T-helper 2 cell (primary cell): Measurements from ENCODE around the gene FKBP2.

Source experiments
- DNase-seq, 5 experiments: peaks; one replicate each; pipeline versions ENCODE4 v3.0.0 to v3.0.0-alpha.2; 2012 to 2022

Gene FKBP2

GRCh38 chr11:64219755-64220154 is 21.1 kb upstream of the FKBP2 start:
- no peak for DNase-seq

GRCh38 chr11:64220271-64220670 is 20.6 kb upstream of the FKBP2 start:
- no peak for DNase-seq

- no peak for DNase-seq
Observed at GRCh38 chr11:64220798-64221197, 20.1 kb upstream of the FKBP2 start.

- no peak for DNase-seq
Observed at GRCh38 chr11:64222651-64223000, 18.3 kb upstream of the FKBP2 start.

GRCh38 chr11:64223001-64223651 is 17.8 kb upstream of the FKBP2 start:
- no peak for DNase-seq

GRCh38 chr11:64224151-64224890 is 16.6 kb upstream of the FKBP2 start:
- DNase-seq = no peak

GRCh38 chr11:64224891-64225607 is 15.8 kb upstream of the FKBP2 start:
- peak in 1 of 5 experiments; percentile 25 for DNase-seq

- peak; percentile 83 to 91 (median 87) for DNase-seq
Observed at GRCh38 chr11:64225608-64226506, 15.0 kb upstream of the FKBP2 start, which contains the start of the genes NUDT22 and TRPT1. Gene NUDT22, plus strand, starts transcription at chr11:64226274. Its CDS starts 379 bp downstream, at chr11:64226653. Gene TRPT1, minus strand, starts transcription at chr11:64226186. Its CDS starts 326 bp downstream, at chr11:64225860.

- peak in 3 of 5 experiments; percentile 52 to 84 (median 59) for DNase-seq
Observed at GRCh38 chr11:64226507-64227051, 14.3 kb upstream of the FKBP2 start.

GRCh38 chr11:64227405-64227956 is 13.4 kb upstream of the FKBP2 start:
- DNase-seq = no peak

- no peak for DNase-seq
Observed at GRCh38 chr11:64229090-64229743, 11.7 kb upstream of the FKBP2 start.

GRCh38 chr11:64229744-64230170 is 11.1 kb upstream of the FKBP2 start:
- DNase-seq = no peak

- peak; percentile 73 to 93 (median 83) for DNase-seq
Observed at GRCh38 chr11:64230171-64230984, 10.5 kb upstream of the FKBP2 start, which contains the start of gene DNAJC4. Gene DNAJC4, plus strand, starts transcription at chr11:64230548. Its CDS starts 307 bp downstream, at chr11:64230855.

GRCh38 chr11:64230985-64231365 is 9.9 kb upstream of the FKBP2 start:
- DNase-seq = peak in 1 of 5 experiments; percentile 25

GRCh38 chr11:64231546-64231945 is 9.3 kb upstream of the FKBP2 start:
- no peak for DNase-seq

GRCh38 chr11:64232182-64232966 is 8.5 kb upstream of the FKBP2 start:
- no peak for DNase-seq

- no peak for DNase-seq
Observed at GRCh38 chr11:64232967-64233315, 8.0 kb upstream of the FKBP2 start.

- peak in 4 of 5 experiments; percentile 60 to 80 (median 68) for DNase-seq
Observed at GRCh38 chr11:64233913-64234586, 6.8 kb upstream of the FKBP2 start, which contains the start of gene VEGFB. Gene VEGFB, plus strand, starts transcription at chr11:64234584. Its CDS starts 250 bp downstream, at chr11:64234834.
